ENCODE data around the gene C2orf92.
A peak's percentile ranks its signal among the peaks of the same experiment; 100 is the strongest.
"Not testable (repeated sequence)": the region's sequence is repeated elsewhere in the genome, so short reads cannot be mapped to it uniquely, and the experiment has no call there.

C2orf92 gene

GRCh38 chr2:97660044-97660774, 9.3 kb upstream of the C2orf92 start:
- DNase-seq: no peak

GRCh38 chr2:97660775-97661389, 8.6 kb upstream of the C2orf92 start:
- no peak for DNase-seq

GRCh38 chr2:97661927-97662326, 7.6 kb upstream of the C2orf92 start:
- no peak for DNase-seq

- no peak for DNase-seq
Measured at GRCh38 chr2:97662386-97662894, 7.1 kb upstream of the C2orf92 start.

GRCh38 chr2:97662895-97663625, 6.5 kb upstream of the C2orf92 start:
- DNase-seq: peak; percentile 66

- DNase-seq: no peak
Measured at GRCh38 chr2:97663626-97663961, 5.9 kb upstream of the C2orf92 start.

- peak; percentile 99 for DNase-seq
Measured at GRCh38 chr2:97663962-97664635, 5.4 kb upstream of the C2orf92 start, which contains the start of gene ACTR1B. Gene ACTR1B (minus strand): TSS chr2:97664044. CDS start chr2:97663890, 154 bp downstream.

GRCh38 chr2:97664636-97664970, 4.9 kb upstream of the C2orf92 start:
- peak; percentile 49 for DNase-seq

GRCh38 chr2:97670471-97670870, 958 bp downstream of the C2orf92 start:
- DNase-seq: no peak

GRCh38 chr2:97671526-97671925, 2.0 kb downstream of the C2orf92 start:
- no peak for DNase-seq

GRCh38 chr2:97672606-97673140, 3.2 kb downstream of the C2orf92 start:
- DNase-seq: not testable (repeated sequence)

- no peak for DNase-seq
Measured at GRCh38 chr2:97673182-97673914, 3.8 kb downstream of the C2orf92 start.

GRCh38 chr2:97673915-97674283, 4.4 kb downstream of the C2orf92 start:
- DNase-seq: no peak

- DNase-seq: no peak
Measured at GRCh38 chr2:97675430-97676113, 6.1 kb downstream of the C2orf92 start.

GRCh38 chr2:97676620-97677019, 7.1 kb downstream of the C2orf92 start:
- DNase-seq: no peak

- no peak for DNase-seq
Measured at GRCh38 chr2:97677480-97677879, 8.0 kb downstream of the C2orf92 start.

- no peak for DNase-seq
Measured at GRCh38 chr2:97678298-97678697, 8.8 kb downstream of the C2orf92 start.

GRCh38 chr2:97687235-97687634, 17.7 kb downstream of the C2orf92 start:
- DNase-seq: not testable (repeated sequence)

GRCh38 chr2:97688062-97688827, 18.7 kb downstream of the C2orf92 start:
- no peak for DNase-seq

- DNase-seq: no peak
Measured at GRCh38 chr2:97691166-97691565, 21.7 kb downstream of the C2orf92 start.

- no peak for DNase-seq
Measured at GRCh38 chr2:97693476-97693875, 24.0 kb downstream of the C2orf92 start.

All from COR-L47 (cell line).